K562 (cell line): ENCODE measurements around the gene COX4I2. TPM values are rescaled to one million over a fixed set of nuclear protein-coding genes. Genes with fewer than 3 reads are reported as not detected.

Experiments
- ARNT ChIP-seq, 2 experiments: fragments of 450-650 bp; IDR thresholded peaks; 2 replicates each; pipeline ENCODE4 v1.6.1; 2016; ENCODE audit warnings: mild to moderate bottlenecking in 1 of 2
- EZH2 ChIP-seq: IDR thresholded peaks from 2 replicates; pipeline ENCODE4 v1.6.1; 2012; ENCODE audit warnings: low read depth, mild to moderate bottlenecking, inconsistent platforms, low read length, borderline replicate concordance
- FOXA1 ChIP-seq: fragments of 450-650 bp; IDR thresholded peaks from 2 replicates; pipeline ENCODE4 v1.6.1; 2016; ENCODE audit warnings: mild to moderate bottlenecking, borderline replicate concordance
- FOXK1 ChIP-seq: sonication (generic); formaldehyde crosslinking; IDR thresholded peaks from 2 replicates; pipeline ENCODE4 v1.8.0; 2022; ENCODE audit warnings: missing genetic modification reagents, mild to moderate bottlenecking, borderline replicate concordance
- GATAD2A ChIP-seq: fragments of 450-650 bp; IDR thresholded peaks from 2 replicates; pipeline ENCODE4 v1.6.1; 2017
- HDAC1 ChIP-seq, 2 experiments: fragments of 450-650 bp; IDR thresholded peaks; 2 replicates each; pipeline ENCODE4 v1.6.1; 2016 to 2017; ENCODE audit warnings: inconsistent platforms in 1 of 2, mild to moderate bottlenecking in 1 of 2, moderate library complexity in 1 of 2
- HES1 ChIP-seq: fragments of 450-650 bp; IDR thresholded peaks from 2 replicates; pipeline ENCODE4 v1.6.1; 2016; ENCODE audit warnings: low read depth, mild to moderate bottlenecking, moderate library complexity
- HMG20B ChIP-seq: fragments of 250-450 bp; sonication (Bioruptor Pico); IDR thresholded peaks from 2 replicates; pipeline ENCODE4 v1.5.0; 2021; ENCODE audit warnings: mild to moderate bottlenecking
- MCM5 ChIP-seq: fragments of 450-650 bp; IDR thresholded peaks from 2 replicates; pipeline ENCODE4 v1.6.1; 2016; ENCODE audit warnings: low read depth
- MEF2A ChIP-seq: IDR thresholded peaks from 2 replicates; pipeline ENCODE4 v1.6.1; 2011; ENCODE audit warnings: low read depth, mild to moderate bottlenecking, low read length, moderate library complexity; ENCODE audit not compliant: control insufficient read depth
- MYBL2 ChIP-seq, 2 experiments: fragments of 450-650 bp in 1 of 2; sonication (generic) in 1 of 2; formaldehyde crosslinking in 1 of 2; IDR thresholded peaks; 2 replicates each; pipeline versions ENCODE4 v1.6.1 to v1.8.1; 2017 to 2022; ENCODE audit warnings: borderline replicate concordance in 1 of 2, inconsistent platforms in 1 of 2, low read depth in 1 of 2, mild to moderate bottlenecking in 1 of 2, missing genetic modification reagents in 1 of 2, moderate library complexity in 1 of 2
- NFE2L1 ChIP-seq: fragments of 450-650 bp; IDR thresholded peaks from 2 replicates; pipeline ENCODE4 v1.6.1; 2016; ENCODE audit warnings: missing genetic modification characterization, low read depth, mild to moderate bottlenecking, missing compliant biosample characterization, moderate library complexity, borderline replicate concordance
- POLR2AphosphoS5 ChIP-seq: IDR thresholded peaks from 2 replicates; pipeline ENCODE4 v1.6.1; 2011; ENCODE audit warnings: mild to moderate bottlenecking, low read depth, low read length, moderate library complexity; ENCODE audit not compliant: control insufficient read depth, insufficient read depth
- SETDB1 ChIP-seq: IDR thresholded peaks from one replicate; pipeline ENCODE4 v1.6.1; 2012; ENCODE audit warnings: low read length, control low read depth, inconsistent platforms
- SFPQ ChIP-seq: fragments of 200-400 bp; formaldehyde crosslinking; IDR thresholded peaks from 2 replicates; pipeline ENCODE4 v1.6.1; 2017; ENCODE audit warnings: mild to moderate bottlenecking, low read depth, low read length, moderate library complexity
- TRIM25 ChIP-seq: fragments of 450-650 bp; IDR thresholded peaks from 2 replicates; pipeline ENCODE4 v1.7.0; 2016; ENCODE audit warnings: borderline replicate concordance
- TSC22D4 ChIP-seq: fragments of 450-650 bp; IDR thresholded peaks from 2 replicates; pipeline ENCODE4 v1.6.1; 2016; ENCODE audit warnings: missing genetic modification characterization, missing biosample characterization, control low read depth
- ZBTB43 ChIP-seq: sonication (generic); formaldehyde crosslinking; IDR thresholded peaks from 2 replicates; pipeline ENCODE4 v1.8.0; 2023; ENCODE audit warnings: mild to moderate bottlenecking, missing genetic modification reagents
- ZBTB8A ChIP-seq: fragments of 450-650 bp; IDR thresholded peaks from 2 replicates; pipeline ENCODE4 v1.6.1; 2018; ENCODE audit warnings: mild to moderate bottlenecking, moderate library complexity; ENCODE audit not compliant: partially characterized antibody
- ZNF311 ChIP-seq: fragments of 250-450 bp; sonication (Bioruptor Pico); IDR thresholded peaks from 2 replicates; pipeline ENCODE4 v1.4.0; 2020; ENCODE audit warnings: mild to moderate bottlenecking, moderate library complexity
- ZNF57 ChIP-seq: fragments of 450-650 bp; formaldehyde crosslinking; IDR thresholded peaks from 2 replicates; pipeline ENCODE4 v1.4.0; 2020; ENCODE audit warnings: mild to moderate bottlenecking, moderate library complexity
- ZNF589 ChIP-seq: fragments of 200-800 bp; sonication (Bioruptor generic); IDR thresholded peaks from 2 replicates; pipeline ENCODE4 v1.6.1; 2016; ENCODE audit warnings: low read depth, missing genetic modification characterization, missing compliant biosample characterization
- ZNF699 ChIP-seq: fragments of 250-450 bp; sonication (Bioruptor Pico); IDR thresholded peaks from 2 replicates; pipeline ENCODE4 v1.8.0; 2021; ENCODE audit warnings: mild to moderate bottlenecking, moderate library complexity; ENCODE audit not compliant: insufficient replicate concordance
- ZSCAN29 ChIP-seq: fragments of 450-650 bp; IDR thresholded peaks from 2 replicates; pipeline ENCODE4 v1.6.1; 2017
- polyA plus RNA-seq, 8 experiments: library from polyadenylated mRNA; depleted of rRNA in 4 of 8; stranded (reverse) in 5 of 8; unstranded in 3 of 8; fragments of >200 nt; fragmentation: Nextera tagmentation in 2 of 8; fragmentation: Illumina TruSeq in 1 of 8; extraction: Ambion mirVana in 2 of 8; extraction: Trizol in 1 of 8; gene quantifications; 2 replicates each; pipeline versions ENCODE4 v1.2.1 to v1.2.3, GENCODE V29; 2011 to 2014; ENCODE audit warnings: inconsistent platforms in 1 of 8, missing spikeins in 1 of 8
- total RNA-seq, 7 experiments: library from RNA; depleted of rRNA in 6 of 7; stranded (reverse); fragments of >200 nt in 6 of 7; fragmentation: Illumina TruSeq in 2 of 7; extraction: Trizol in 2 of 7; gene quantifications; 2 replicates each; pipeline versions ENCODE4 v1.2.1 to v1.2.3, GENCODE V29; 2011 to 2021; ENCODE audit warnings: low replicate concordance in 1 of 7

COX4I2 gene
- total and polyA plus RNA-seq, 9 of the 15 experiments (the other 6 are each of a cell fraction or from before 2014, with no cell fraction given), result not detected

- TF ChIP-seq SETDB1, result no peak
- no peak for TF ChIP-seq MYBL2 (IDR thresholded peaks at IDR 0.05; ENCODE audit: low read depth)
- TF ChIP-seq MYBL2 (CRISPR knock-in tag; IDR thresholded peaks at IDR 0.05; ENCODE audit: borderline replicate concordance), result no peak
- no peak for TF ChIP-seq MEF2A
- TF ChIP-seq SFPQ, result no peak
- TF ChIP-seq HMG20B (CRISPR knock-in tag), result no peak
- TF ChIP-seq NFE2L1 (tag), result no peak
- no peak for TF ChIP-seq FOXK1
- TF ChIP-seq HDAC1 (IDR thresholded peaks at IDR 0.05), result peak in 1 of 2 experiments; percentile 57; a peak in 1 of 4 replicates
- no peak for TF ChIP-seq ZNF699
- no peak for TF ChIP-seq ZBTB43
- no peak for TF ChIP-seq ZNF311 (CRISPR knock-in tag)
- TF ChIP-seq HES1, result no peak
- peak; percentile 24; the same call in 1 of the 2 replicates for TF ChIP-seq TRIM25
- TF ChIP-seq TSC22D4 (tag), result no peak
- no peak for TF ChIP-seq EZH2
- TF ChIP-seq ZNF57 (CRISPR knock-in tag), result no peak
- no peak for TF ChIP-seq MCM5
- peak in 1 of 2 experiments; percentile 29; a peak in 2 of 4 replicates for TF ChIP-seq ARNT (IDR thresholded peaks at IDR 0.05)
- no peak for TF ChIP-seq POLR2AphosphoS5
- no peak for TF ChIP-seq GATAD2A
- TF ChIP-seq ZBTB8A, result no peak
- no peak for TF ChIP-seq ZSCAN29
- TF ChIP-seq ZNF589 (CRISPR knock-in tag), result no peak
- TF ChIP-seq FOXA1, result no peak
Measured at GRCh38 chr20:31604567-31605030, 33.1 kb upstream of the COX4I2 start (continued).
